Endothelial cell of coronary artery (primary cell): ENCODE data around the gene PCLO. TPM values are rescaled to one million over a fixed set of nuclear protein-coding genes. Genes with fewer than 3 reads are reported as not detected.

ENCODE experiments used
- total RNA-seq: library from RNA; depleted of rRNA; stranded (reverse); fragments of >200 nt; gene quantifications from 2 replicates; pipeline ENCODE4 v1.2.3, GENCODE V29; 2014

The PCLO gene
- total RNA-seq, result 0.09 and 0.45 TPM in 2 replicates

DNA sequence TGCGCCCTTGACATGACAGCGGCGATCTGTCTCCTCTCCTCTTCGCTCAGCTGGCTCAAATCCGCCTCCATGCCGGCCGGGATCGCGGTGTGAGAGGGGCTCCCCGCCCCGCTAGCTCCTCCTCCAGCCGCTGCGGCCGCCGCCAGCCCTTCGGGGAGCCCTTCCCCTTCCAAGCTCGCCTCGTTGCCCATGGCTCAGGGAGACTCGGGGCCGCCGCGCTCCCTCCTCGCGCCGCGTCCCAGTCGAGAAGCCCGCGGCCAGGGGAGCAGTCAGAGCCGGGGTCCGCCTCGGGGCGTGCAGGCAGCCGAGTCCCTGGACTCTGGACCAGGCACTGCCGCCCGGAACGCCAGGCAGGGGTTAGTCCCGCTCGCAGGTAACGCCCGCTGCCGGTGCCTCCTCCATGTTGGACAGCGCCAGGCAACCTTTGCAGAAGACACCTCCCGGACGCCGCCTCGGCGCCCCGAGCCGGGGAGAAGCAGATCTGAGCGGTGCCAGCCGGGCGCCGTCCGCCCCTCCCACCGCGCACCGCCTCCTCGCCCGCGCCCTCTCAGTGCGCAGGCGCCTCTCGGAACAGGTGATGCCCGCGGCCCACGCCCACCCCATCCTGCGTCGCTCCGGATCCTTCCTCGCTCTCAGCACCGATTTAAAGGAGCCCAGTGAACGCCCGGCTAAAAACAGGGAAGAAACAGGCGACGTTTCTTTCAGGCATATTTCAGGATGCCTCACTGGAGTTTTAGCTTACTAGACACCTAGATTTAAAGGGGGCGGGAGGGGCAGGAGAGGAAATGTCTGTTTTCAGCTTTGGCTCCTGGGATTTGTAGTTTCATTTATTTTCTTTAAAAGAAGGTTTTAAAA lies at the start of gene PCLO:
TSS of gene PCLO (minus strand) at position 483 of the 855 bp plus-strand sequence. CDS start at position 191, 292 bp downstream.

